Measurements from ENCODE around the gene GNB1L. TPM values are rescaled to one million over a fixed set of nuclear protein-coding genes. Genes with fewer than 3 reads are reported as not detected.
A peak's percentile ranks its signal among the peaks of the same experiment; 100 is the strongest.

The GNB1L gene
- total and polyA plus RNA-seq, 2 of the 13 experiments (the other 11 are each of a cell fraction or from before 2014, with no cell fraction given), result 2.5 to 7.4 TPM

DNA sequence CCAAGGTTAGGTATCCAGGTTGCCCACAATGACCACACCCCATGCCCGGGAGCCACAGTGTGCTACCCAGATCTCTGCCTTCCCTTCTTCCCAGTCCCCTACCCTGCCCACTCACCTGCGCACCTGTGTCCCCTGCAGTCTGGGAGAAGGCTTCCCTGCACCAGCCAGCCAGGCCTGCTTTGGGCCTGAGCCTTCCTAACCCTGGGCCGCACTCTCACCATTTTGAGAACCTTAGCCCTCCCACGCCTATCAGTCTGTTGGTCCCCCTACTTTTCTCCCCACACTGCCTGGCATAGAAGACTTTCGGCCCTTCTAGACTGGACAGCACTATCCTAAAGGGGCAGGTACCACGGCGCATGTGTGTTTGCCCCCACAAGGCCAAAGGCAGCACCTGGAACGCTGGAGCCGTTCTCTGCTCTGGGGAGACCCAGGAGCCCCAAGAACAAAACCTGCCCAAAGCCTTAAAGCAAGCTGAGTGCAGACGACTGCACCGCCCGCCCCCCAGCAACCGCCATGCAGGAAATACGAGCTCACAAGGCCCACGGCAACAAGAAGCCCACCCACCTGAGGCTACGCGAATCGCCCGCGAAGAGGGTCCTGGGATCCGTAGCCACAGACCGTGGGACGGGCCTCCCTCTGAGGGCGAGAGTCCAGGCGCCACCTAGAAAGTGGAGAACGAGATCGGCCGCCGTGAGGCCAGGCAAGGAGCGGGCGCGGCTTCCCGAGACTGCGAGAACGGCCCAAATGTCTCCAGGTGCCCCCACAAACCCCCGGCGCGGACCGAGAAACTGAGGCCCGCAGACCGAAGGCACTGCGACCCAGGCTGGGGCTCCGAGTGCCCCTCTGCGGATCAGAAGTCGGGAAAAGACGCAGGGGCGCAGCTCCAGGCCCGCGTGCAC, 546 bp downstream of the GNB1L start (continued):
- TF ChIP-seq POLR2A (IDR thresholded peaks at IDR 0.05; ENCODE audit: insufficient read depth in 1 of 2, low read depth in 2 of 2, low read length in 2 of 2) (no peak), ZNF33A (CRISPR knock-in tag; IDR thresholded peaks at IDR 0.05; ENCODE audit: borderline replicate concordance) (0 out of 2 replicates have a peak, but pooled peaks have one; percentile 60), THAP11 (CRISPR knock-in tag; IDR thresholded peaks at IDR 0.05) (no peak), ATRX (CRISPR knock-in tag; IDR thresholded peaks at IDR 0.05; ENCODE audit: borderline replicate concordance) (no peak), ZNF607 (CRISPR knock-in tag; IDR thresholded peaks at IDR 0.05; ENCODE audit: borderline replicate concordance) (no peak), MEIS1 (CRISPR knock-in tag; IDR thresholded peaks at IDR 0.05; ENCODE audit: borderline replicate concordance) (no peak), ZNF747 (CRISPR knock-in tag; IDR thresholded peaks at IDR 0.05; ENCODE audit: borderline replicate concordance) (peak; percentile 6; the same call in 1 of the 2 replicates), ZNF335 (CRISPR knock-in tag; IDR thresholded peaks at IDR 0.05) (no peak), KMT2B (CRISPR knock-in tag; IDR thresholded peaks at IDR 0.05) (no peak; the same call in 1 of the 2 replicates), ZSCAN12 (CRISPR knock-in tag; IDR thresholded peaks at IDR 0.05) (0 out of 2 replicates have a peak, but pooled peaks have one; percentile 3), PAWR (CRISPR knock-in tag; IDR thresholded peaks at IDR 0.05; ENCODE audit: borderline replicate concordance) (no peak), TAF1 (CRISPR knock-in tag; IDR thresholded peaks at IDR 0.05) (no peak), ZNF251 (CRISPR knock-in tag; IDR thresholded peaks at IDR 0.05) (0 out of 2 replicates have a peak, but pooled peaks have one; percentile 48), ZNF10 (CRISPR knock-in tag; IDR thresholded peaks at IDR 0.05; ENCODE audit: borderline replicate concordance, low read depth) (no peak), GTF3A (CRISPR knock-in tag; conservative IDR thresholded peaks at IDR 0.05) (0 out of 2 replicates have a peak, but pooled peaks have one; percentile 53), HES4 (CRISPR knock-in tag; IDR thresholded peaks at IDR 0.05; ENCODE audit: borderline replicate concordance) (peak; percentile 42; the same call in 1 of the 2 replicates), ZNF772 (CRISPR knock-in tag; IDR thresholded peaks at IDR 0.05) (no peak)
- TF ChIP-seq, protein P1, sequence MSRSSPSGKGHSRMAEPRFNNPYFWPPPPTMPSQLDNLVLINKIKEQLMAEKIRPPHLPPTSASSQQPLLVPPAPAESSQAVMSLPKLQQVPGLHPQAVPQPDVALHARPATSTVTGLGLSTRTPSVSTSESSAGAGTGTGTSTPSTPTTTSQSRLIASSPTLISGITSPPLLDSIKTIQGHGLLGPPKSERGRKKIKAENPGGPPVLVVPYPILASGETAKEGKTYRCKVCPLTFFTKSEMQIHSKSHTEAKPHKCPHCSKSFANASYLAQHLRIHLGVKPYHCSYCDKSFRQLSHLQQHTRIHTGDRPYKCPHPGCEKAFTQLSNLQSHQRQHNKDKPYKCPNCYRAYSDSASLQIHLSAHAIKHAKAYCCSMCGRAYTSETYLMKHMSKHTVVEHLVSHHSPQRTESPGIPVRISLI (CRISPR knock-in tag; IDR thresholded peaks at IDR 0.05; ENCODE audit: borderline replicate concordance), result 0 out of 2 replicates have a peak, but pooled peaks have one; percentile 40
- TF ChIP-seq, protein P2, sequence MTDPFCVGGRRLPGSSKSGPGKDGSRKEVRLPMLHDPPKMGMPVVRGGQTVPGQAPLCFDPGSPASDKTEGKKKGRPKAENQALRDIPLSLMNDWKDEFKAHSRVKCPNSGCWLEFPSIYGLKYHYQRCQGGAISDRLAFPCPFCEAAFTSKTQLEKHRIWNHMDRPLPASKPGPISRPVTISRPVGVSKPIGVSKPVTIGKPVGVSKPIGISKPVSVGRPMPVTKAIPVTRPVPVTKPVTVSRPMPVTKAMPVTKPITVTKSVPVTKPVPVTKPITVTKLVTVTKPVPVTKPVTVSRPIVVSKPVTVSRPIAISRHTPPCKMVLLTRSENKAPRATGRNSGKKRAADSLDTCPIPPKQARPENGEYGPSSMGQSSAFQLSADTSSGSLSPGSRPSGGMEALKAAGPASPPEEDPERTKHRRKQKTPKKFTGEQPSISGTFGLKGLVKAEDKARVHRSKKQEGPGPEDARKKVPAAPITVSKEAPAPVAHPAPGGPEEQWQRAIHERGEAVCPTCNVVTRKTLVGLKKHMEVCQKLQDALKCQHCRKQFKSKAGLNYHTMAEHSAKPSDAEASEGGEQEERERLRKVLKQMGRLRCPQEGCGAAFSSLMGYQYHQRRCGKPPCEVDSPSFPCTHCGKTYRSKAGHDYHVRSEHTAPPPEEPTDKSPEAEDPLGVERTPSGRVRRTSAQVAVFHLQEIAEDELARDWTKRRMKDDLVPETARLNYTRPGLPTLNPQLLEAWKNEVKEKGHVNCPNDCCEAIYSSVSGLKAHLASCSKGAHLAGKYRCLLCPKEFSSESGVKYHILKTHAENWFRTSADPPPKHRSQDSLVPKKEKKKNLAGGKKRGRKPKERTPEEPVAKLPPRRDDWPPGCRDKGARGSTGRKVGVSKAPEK (CRISPR knock-in tag; IDR thresholded peaks at IDR 0.05; ENCODE audit: borderline replicate concordance), result 0 out of 2 replicates have a peak, but pooled peaks have one; percentile 26

Data from HepG2 (cell line).